AG04449 (cell line): Measurements from ENCODE around the gene FGF3.

Source experiments
- CTCF ChIA-PET: fragments of 350-600 bp; formaldehyde crosslinking; extraction: SDS; loops from one replicate; lab custom pipeline; 2021; ENCODE audit warnings: antibody characterized with exemption; lab: Yijun Ruan, JAX
- POLR2A ChIA-PET: fragments of 400-600, 350-600 bp; formaldehyde crosslinking; extraction: SDS; loops from one replicate; lab custom pipeline; 2020; ENCODE audit warnings: antibody characterized with exemption, inconsistent platforms; lab: Yijun Ruan, JAX
- DNase-seq: peaks from one replicate; pipeline ENCODE4 v3.0.0-alpha.2; 2010; ENCODE audit warnings: low read depth, low spot score
- H3K4me3 ChIP-seq: 2 replicates; pipeline ENCODE4 v1.5.1; 2011; ENCODE audit warnings: low read depth, mild to moderate bottlenecking, control low read depth, low read length
- CTCF ChIP-seq: IDR thresholded peaks from one replicate; pipeline ENCODE4 v1.5.1; 2011; ENCODE audit warnings: mild to moderate bottlenecking, moderate library complexity, low read length, control low read depth, inconsistent platforms; ENCODE audit not compliant: insufficient read depth; ENCODE audit errors: missing control alignments

FGF3 gene

GRCh38 chr11:69760319-69760718 lies 58.9 kb downstream of the FGF3 start:
- CTCF ChIA-PET: no interaction called here
- POLR2A ChIA-PET: no interaction called here
- H3K4me3 ChIP-seq: no peak overlapping the region
- TF ChIP-seq CTCF: no peak
- no peak for DNase-seq
